ENCODE measurements around the gene ZSCAN5B. TPM values are rescaled to one million over a fixed set of nuclear protein-coding genes. Genes with fewer than 3 reads are reported as not detected.

ZSCAN5B gene
- total and polyA plus RNA-seq, 2 donors (not counting 1 experiment from before 2014, with no cell fraction given) = not detected

DNA sequence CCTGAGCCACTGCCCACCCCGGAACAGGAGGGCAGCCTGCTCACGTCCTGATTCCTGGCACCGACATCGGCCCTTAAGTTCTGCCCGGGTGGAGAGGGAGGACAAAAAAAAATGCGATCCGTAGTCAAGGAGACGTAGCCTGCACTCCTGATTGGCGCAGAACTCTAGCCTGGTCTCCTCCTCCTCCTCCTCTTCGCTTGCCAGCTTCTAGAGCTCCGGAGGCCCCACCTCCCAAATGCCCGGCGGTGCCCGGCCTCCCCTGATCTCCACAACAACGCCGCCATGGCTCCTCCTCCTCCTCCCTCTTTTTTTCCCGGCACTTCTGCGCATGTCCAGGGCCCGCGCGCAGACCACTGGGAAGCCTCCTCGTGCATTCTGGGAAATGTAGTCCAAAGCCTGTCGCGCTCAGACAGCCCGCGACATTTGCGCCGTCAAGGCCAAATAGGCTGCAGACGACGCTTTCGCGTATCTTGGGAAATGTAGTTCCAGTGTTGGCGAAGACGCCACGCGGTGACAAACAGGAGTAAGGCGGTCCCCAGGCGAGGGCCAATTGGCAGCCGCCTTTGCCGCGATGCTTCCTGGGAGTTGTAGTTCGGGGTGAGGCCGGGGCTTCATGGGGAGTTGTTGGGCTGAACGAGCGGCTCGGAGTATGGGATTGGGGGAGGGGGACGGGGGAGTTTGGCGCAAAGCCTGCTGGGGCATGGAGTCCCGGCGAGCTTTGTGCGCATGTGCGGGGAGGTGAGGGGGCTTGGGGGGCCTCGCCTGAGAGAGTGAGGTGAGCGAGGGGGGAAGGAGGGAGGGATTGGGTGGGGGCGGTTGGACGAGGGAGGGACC, 56.8 kb downstream of the ZSCAN5B start, which contains the start of gene ZNF444:
Gene ZNF444, plus strand, starts transcription at position 705 of the 834 bp plus-strand sequence. CDS start 5,625 bp downstream, outside the sequence.
- Mint-ChIP-seq H3K27ac (peak within 1 kb of the TSS; percentile 93), H3K4me3 (peak within 1 kb of the TSS; percentile 87), H3K4me1 (peaks cover 32% of the 10 kb centered on the region), H3K27me3 (no peaks in the 10 kb centered on the region), H3K9me3 (ENCODE audit: insufficient read depth) (no peaks in the 10 kb centered on the region)
- Histone ChIP-seq H3K36me3 (replicated peaks in 1 of 2; ENCODE audit: control extremely low read depth in 1 of 2, control insufficient read depth in 1 of 2, extremely low read depth in 1 of 2, insufficient read depth in 2 of 2, low read length in 1 of 2) (no peaks in the 10 kb centered on the region), H3K9ac (ENCODE audit: low read length) (peak within 1 kb of the TSS; percentile 81), H3K9me3 (ENCODE audit: control extremely low read depth in 1 of 3, control insufficient read depth in 2 of 3, insufficient read depth in 1 of 3, low read length in 2 of 3) (no peaks in the 10 kb centered on the region), H2AFZ (ENCODE audit: insufficient read depth, low read depth, low read length, poor library complexity, severe bottlenecking) (peak within 1 kb of the TSS; percentile 92), H3K4me2 (replicated peaks; ENCODE audit: low read depth, low read length, poor library complexity, severe bottlenecking) (peak within 1 kb of the TSS; percentile 92), H3K79me2 (ENCODE audit: control insufficient read depth, insufficient read depth, low read length) (peaks cover 41% of the 10 kb centered on the region), H4K20me1 (ENCODE audit: control insufficient read depth, insufficient read depth, low read length, poor library complexity, severe bottlenecking) (no peaks in the 10 kb centered on the region), H3K4me3 (ENCODE audit: control extremely low read depth in 1 of 5, extremely low read depth in 1 of 5, insufficient read depth in 1 of 5, low read depth in 2 of 5, low read length in 4 of 5) (peak within 1 kb of the TSS; percentile 61 to 83 (median 79)), H3K4me1 (ENCODE audit: control insufficient read depth in 2 of 2, insufficient read depth in 2 of 2, low read length in 2 of 2) (peaks cover 13 to 17% of the 10 kb centered on the region in 2 donors), H3K27ac (ENCODE audit: low read length in 2 of 2) (peak within 1 kb of the TSS; percentile 84 to 89), H3K27me3 (replicated peaks in 1 of 4; ENCODE audit: control extremely low read depth in 1 of 4, control insufficient read depth in 3 of 4, insufficient read depth in 4 of 4, low read length in 3 of 4) (no peaks in the 10 kb centered on the region)
- 1% methylated on average over 50 of the region's 56 CpGs for WGBS (ENCODE audit: insufficient coverage)
- DNase-seq (peak; percentile 99), ATAC-seq (ENCODE audit: low read depth) (peak; percentile 85)
- intact Hi-C loops (cut with micrococcal nuclease) = loop anchor here (1.0 to 10.0 kb wide), 5 partner anchors 19 to 516 kb away; partner anchors contain the start of genes ZNF784 and ZNF787
- TF ChIP-seq, protein P1, sequence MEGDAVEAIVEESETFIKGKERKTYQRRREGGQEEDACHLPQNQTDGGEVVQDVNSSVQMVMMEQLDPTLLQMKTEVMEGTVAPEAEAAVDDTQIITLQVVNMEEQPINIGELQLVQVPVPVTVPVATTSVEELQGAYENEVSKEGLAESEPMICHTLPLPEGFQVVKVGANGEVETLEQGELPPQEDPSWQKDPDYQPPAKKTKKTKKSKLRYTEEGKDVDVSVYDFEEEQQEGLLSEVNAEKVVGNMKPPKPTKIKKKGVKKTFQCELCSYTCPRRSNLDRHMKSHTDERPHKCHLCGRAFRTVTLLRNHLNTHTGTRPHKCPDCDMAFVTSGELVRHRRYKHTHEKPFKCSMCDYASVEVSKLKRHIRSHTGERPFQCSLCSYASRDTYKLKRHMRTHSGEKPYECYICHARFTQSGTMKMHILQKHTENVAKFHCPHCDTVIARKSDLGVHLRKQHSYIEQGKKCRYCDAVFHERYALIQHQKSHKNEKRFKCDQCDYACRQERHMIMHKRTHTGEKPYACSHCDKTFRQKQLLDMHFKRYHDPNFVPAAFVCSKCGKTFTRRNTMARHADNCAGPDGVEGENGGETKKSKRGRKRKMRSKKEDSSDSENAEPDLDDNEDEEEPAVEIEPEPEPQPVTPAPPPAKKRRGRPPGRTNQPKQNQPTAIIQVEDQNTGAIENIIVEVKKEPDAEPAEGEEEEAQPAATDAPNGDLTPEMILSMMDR (IDR thresholded peaks at IDR 0.05) = no peak
- no peak for TF ChIP-seq EZH2 (IDR thresholded peaks at IDR 0.05; ENCODE audit: borderline replicate concordance, insufficient read depth, low read depth, low read length, poor library complexity, severe bottlenecking)
- ChIA-PET CTCF (interaction anchor here (0.7 to 0.9 kb wide), 2 partner anchors 35 to 38 kb away, joined by 4 to 5 read pairs; no protein-coding TSS in a partner anchor), POLR2A (interaction anchor here (0.5 to 1.5 kb wide), 6 partner anchors 12 to 1200 kb away, joined by 3 to 13 read pairs (median 4); partner anchors contain the start of gene ZNF787)

Measured in B cell (primary cell).